Retinal pigment epithelial cell (primary cell): ENCODE measurements around the gene CMTM3.

Source experiments
- DNase-seq: peaks from one replicate; pipeline ENCODE4 v3.0.0-alpha.2; 2010; ENCODE audit warnings: low read depth
- H3K4me3 ChIP-seq: 2 replicates; pipeline ENCODE4 v1.5.1; 2011; ENCODE audit warnings: mild to moderate bottlenecking, low read length, control low read depth, moderate library complexity
- TF ChIP-seq, protein P1 (sequence below): conservative IDR thresholded peaks from 2 replicates; pipeline ENCODE4 v1.5.1; 2011; ENCODE audit warnings: low read depth, low read length, control low read depth, inconsistent platforms

The CMTM3 gene

DNA sequence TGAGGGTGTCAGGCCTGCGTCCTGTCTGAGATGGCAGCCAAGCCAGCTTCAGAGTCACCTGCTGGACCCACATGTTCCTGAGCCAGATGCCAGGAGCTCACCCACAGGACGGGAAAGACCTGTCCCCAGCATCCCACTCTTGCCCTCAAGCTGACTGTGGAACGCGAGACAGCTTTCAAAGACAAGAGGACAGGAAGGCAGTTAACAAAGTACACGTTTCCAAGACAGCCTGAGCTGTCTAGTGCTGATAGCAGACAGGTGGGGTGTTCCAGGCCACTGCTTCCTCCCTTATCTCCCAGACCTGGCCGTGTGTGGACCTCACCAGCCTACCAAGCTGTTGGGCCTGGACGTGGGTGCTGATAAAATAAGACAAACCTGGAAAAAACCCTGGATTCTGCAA, 13.2 kb downstream of the CMTM3 start:
- TF ChIP-seq, protein P1, sequence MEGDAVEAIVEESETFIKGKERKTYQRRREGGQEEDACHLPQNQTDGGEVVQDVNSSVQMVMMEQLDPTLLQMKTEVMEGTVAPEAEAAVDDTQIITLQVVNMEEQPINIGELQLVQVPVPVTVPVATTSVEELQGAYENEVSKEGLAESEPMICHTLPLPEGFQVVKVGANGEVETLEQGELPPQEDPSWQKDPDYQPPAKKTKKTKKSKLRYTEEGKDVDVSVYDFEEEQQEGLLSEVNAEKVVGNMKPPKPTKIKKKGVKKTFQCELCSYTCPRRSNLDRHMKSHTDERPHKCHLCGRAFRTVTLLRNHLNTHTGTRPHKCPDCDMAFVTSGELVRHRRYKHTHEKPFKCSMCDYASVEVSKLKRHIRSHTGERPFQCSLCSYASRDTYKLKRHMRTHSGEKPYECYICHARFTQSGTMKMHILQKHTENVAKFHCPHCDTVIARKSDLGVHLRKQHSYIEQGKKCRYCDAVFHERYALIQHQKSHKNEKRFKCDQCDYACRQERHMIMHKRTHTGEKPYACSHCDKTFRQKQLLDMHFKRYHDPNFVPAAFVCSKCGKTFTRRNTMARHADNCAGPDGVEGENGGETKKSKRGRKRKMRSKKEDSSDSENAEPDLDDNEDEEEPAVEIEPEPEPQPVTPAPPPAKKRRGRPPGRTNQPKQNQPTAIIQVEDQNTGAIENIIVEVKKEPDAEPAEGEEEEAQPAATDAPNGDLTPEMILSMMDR = no peak
- H3K4me3 ChIP-seq = no peak overlapping the region
- no peak for DNase-seq

DNA sequence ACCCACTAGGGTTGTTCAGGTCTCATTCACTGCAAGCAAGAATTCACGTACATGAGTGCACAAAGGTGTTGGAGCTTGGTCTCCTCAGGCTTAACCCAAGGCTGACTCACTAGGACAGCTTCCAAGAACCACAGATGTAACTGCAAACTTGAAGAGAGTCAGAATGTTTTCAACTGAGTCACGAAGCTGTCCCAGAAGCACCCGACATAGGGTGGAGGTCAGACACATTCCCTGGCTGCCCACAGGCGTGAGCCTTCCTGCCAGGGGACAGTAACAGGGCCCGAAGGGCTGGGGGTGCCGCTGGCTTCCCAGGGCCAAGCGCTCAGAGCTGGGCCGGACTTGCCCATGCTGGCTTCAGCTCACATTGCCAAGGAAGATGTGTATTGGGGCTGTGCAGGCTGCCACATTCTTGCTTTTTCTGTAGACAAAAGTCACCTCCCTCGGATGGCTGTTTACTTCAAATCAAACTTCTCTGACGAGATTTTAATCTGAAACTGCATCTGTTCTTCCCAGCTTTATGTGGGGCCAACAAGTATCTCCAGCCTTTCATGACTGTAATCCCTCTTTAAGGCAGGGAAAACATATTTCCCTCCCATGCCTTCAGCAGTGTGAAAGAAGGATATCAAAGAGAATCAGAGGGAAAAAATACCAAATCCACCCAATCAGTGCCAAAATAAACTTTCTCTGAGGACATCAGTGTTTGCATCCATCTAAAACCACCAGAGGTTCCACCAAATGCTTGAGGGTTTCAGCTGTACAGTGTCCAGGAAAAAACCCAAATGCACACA, 14.3 kb downstream of the CMTM3 start:
- TF ChIP-seq, protein P1 = no peak
- no peak overlapping the region for H3K4me3 ChIP-seq
- DNase-seq = peak; percentile 64

DNA sequence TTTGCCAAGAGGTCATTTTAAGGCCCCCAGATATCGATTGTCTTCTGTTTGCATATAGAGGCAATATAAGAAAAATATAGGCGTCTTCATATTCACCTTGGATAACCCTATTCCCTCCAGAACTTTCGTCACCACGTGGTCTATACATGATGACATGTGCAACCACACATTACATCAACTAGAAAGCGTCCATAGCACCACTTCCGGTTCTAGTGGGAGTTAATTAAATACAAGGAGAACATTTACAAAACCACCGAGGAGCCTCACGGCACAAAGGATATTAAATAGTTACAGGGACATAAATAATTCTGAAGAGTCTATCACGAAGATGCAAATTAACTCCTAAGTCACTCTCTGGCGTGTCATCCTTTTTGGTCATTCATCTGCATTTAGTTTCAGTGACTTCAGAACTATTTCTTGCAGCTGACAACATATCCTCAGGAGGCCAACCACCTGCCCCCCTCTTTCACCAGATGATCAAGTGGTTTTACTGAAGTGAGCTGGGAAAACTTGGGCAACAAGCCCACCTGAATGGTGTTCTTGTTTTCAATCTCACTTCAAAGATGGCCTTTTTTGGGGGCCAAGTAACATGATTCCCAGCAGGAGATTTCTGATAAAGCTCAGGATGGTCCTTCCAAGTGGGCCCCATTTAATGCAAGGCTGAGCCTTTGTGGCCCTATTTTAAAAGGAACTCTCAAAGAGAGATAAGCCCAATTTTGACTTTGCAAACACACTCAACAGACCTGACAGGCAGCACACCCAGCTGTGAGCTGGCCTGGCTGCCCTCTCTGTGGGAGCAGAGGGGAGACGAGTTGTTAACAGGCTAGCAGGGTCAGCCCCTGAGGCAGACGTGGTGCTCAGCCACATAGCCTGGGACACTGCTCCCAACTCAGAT, 15.3 kb downstream of the CMTM3 start:
- TF ChIP-seq, protein P1 = no peak
- H3K4me3 ChIP-seq = no peak overlapping the region
- DNase-seq = no peak

DNA sequence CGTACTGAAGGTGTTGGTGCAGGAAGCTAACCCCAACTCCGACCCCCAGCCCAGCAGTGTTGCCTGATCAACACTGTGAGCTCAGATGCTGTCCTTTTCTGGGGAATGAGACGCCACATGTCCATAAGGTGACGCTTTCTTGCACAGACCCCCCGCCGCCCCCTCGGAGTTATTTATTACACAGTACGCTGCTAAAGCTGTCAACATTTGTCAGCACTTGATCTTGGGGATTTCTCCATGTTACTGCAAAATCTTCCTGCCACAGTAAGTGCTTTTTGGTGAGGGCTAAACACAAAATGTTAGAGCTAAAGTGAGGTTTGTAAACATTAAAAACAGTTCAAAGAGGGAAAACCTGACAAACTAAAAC, 15.9 kb downstream of the CMTM3 start:
- TF ChIP-seq, protein P1 = no peak
- no peak for DNase-seq
- no peak overlapping the region for H3K4me3 ChIP-seq

DNA sequence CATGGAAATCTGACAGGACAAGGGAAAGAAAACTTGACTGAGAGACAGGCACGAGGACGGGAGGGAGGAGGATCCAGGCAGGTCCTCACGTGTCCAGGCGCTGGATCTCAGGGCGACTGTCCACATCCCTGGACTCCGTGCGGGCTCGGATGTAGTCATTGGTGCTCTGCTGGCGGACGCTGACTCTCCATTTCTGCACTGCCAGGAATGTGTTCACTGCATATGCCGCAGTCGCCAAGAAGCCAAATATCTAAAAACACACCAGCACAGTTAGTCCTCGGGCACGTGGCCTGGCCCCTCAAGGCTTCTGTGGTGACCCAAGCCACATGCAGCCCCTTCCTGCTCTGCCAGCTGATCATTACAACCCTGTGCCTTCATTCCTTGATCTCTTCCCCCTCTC, 17.5 kb downstream of the CMTM3 start:
- no peak overlapping the region for H3K4me3 ChIP-seq
- TF ChIP-seq, protein P1 = no peak
- DNase-seq = no peak

DNA sequence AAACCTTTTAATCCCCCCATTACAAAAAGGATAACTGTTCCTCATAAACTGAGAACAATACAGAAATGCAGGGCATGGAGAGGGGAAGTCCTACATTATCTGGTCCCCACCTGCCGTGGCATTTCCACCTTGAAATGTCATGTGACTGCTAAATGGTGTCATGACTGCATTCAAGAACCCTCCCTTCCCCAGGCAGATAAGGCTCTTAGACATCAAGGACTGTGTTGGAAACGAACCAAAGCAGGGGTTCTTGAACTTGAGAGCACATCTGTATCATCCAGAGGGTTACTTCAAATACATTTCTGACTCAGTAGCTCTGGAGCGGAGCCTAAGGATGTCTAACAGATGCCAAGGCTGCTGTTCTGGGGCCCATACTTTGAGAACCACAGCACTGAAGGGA, 18.4 kb downstream of the CMTM3 start:
- H3K4me3 ChIP-seq = no peak overlapping the region
- no peak for DNase-seq
- TF ChIP-seq, protein P1 = no peak
